ENCODE data around the gene UBL5.
"Not testable (repeated sequence)": the region's sequence is repeated elsewhere in the genome, so short reads cannot be mapped to it uniquely, and the experiment has no call there.

GRCh38 chr19:9791073-9791367, 36.7 kb upstream of the UBL5 start:
- TF ChIP-seq CTCF (IDR thresholded peaks at IDR 0.05; ENCODE audit: poor library complexity, severe bottlenecking); TAF1 (IDR thresholded peaks at IDR 0.05; ENCODE audit: low read depth); REST (IDR thresholded peaks at IDR 0.05; ENCODE audit: borderline replicate concordance); POLR2AphosphoS5 (IDR thresholded peaks at IDR 0.05); EZH2 (IDR thresholded peaks at IDR 0.05; ENCODE audit: borderline replicate concordance, insufficient read depth, low read length, poor library complexity, severe bottlenecking); RAD21 (conservative IDR thresholded peaks at IDR 0.05); EP300 (conservative IDR thresholded peaks at IDR 0.05; ENCODE audit: poor library complexity, severe bottlenecking); MXI1 (conservative IDR thresholded peaks at IDR 0.05; ENCODE audit: poor library complexity, severe bottlenecking): not testable (repeated sequence)
